NOMO-1 (cell line): ENCODE data around the gene GNS.

Experiments used
- DNase-seq, 2 experiments: peaks; one replicate each; lab custom pipeline; 2025; ENCODE audit not compliant: unreplicated experiment in 2 of 2; lab: John Stamatoyannopoulos, UW

Gene GNS

DNA sequence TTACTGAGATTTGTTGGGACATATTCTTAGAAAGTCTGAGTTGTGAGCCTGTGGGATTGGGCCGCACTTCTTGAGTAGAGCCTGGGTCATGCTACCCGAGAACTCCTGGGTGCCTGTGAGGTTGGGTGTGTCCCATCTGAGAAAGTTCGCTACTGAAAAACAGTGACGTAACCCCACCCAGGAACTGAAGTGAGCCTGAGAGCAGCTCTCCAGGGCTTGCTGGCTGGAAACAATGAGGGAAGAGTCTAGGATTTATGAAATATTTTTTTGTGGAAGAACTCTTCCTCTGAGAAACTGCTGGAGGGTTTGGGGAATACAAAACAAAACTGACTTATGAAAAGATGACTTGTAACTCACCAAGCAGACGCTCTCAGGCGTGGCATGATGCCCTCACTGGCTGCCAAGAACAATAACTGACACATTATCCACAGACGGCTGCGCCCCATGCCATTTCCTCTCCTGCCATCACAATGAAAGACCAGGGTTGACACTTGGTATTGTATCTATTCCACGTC lies 79.7 kb downstream of the GNS start:
- DNase-seq = no peak

DNA sequence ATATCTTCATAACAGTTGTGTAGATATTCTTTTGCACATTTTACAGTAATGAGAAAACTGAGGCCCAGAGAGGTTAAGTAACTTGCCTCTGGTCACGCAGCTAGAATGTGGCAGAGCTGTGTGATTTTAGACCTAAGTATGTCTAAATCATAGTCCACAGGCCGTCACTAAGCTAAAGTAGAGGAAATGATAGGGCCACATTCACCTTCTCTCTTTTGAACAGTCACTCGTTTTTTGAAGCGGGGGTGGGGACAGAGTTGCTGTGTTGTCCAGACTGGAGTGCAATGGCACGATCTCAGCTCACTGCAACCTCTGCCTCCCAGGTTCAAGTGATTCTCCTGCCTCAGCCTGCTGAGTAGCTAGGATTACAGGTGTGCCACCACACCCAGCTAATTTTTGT lies 80.4 kb downstream of the GNS start:
- DNase-seq = no peak

DNA sequence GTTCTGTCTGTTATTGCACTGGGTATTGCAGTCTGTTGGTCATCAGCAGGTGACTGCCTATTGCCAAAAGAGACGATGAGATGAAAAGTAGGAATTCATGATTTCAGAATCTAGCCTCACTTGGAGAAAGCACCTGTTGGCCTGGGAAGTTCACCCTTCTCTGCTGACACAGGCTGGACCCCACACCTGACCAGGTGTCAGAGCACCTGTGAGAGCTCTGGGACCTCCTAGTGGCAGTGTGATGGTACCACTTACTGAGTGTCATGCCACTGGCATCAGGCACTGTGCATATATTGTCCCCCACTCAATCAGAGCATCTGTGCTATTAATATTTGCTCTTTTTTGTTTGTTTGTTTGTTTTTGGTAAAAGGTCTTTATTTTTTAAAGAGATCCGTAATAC lies 81.0 kb downstream of the GNS start:
- DNase-seq = no peak

DNA sequence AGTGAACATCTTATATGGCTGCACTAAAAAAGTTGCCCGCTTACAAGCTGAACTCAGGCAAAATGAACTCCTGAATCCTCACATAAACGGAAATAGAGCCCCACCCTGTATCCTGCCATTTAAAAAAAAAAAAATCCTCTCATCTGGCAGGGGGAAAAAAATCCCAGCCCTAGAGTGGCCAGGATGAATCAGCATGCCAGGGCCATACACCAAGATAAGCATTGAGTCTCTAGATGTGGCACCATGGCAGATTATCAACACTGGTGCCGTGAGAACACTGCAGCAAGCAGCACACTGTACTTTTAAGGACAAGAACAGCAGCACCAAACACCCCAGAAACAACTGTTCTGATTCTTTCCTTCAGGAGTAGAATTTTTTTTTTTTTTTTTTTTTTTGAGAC lies 83.4 kb downstream of the GNS start:
- DNase-seq = no peak

DNA sequence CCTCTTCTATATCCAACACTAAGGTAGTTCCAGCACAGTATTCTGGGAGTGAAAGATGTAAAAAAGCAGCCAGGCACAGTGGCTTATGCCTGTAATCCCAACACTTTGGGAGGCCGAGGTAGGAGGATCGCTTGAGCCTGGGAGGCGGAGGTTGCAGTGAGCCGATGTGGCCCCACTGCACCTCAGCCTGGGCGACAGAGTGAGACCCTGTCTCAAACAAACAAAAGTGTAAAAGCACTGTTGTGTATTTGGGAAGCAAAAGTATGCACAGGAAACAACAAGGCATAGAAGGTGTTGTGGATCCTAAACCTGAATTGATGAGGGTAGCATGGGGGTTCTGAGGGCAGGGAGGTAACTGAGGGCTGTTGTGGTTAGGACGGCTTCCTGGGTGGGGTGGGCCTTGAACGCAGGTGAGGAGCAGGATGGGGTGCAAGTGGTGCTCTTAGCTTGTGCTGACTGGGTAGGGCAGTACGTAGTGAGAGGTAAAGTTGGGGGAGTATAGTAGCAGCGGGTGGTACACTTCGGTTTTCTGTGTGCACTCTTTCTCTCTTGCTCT lies 84.8 kb downstream of the GNS start:
- no peak for DNase-seq

DNA sequence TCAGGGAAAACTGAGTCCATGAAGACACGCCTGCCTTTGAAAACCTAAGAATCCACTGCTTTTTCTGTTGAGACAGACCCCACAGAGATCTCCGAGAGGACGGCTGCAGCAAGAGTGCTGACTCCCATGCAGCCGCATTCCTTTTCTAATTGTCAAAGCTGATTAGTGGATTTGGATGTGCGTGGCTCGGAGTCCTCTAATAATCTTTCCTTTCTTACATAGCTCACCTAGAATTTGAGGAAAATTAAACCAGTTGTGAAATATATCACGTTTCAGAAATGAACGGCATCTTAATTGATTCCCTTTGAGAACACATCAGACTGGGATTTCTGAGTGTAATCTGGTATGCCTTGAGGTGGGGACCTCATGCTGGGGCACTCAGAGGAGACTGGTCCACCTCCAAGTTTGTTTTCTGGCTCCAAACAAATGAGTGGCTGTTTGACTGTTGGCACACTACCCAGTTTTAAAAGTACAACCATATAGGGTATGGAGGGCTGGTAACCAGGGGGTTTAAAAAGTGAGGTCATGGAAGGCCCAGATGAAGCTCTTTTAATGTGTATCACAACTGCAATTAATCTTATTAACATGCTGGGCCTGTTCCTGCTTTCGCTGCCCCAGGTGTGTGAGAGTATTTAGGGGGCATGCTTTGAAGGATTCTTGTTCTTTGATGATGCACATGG lies 85.6 kb downstream of the GNS start:
- DNase-seq = no peak

DNA sequence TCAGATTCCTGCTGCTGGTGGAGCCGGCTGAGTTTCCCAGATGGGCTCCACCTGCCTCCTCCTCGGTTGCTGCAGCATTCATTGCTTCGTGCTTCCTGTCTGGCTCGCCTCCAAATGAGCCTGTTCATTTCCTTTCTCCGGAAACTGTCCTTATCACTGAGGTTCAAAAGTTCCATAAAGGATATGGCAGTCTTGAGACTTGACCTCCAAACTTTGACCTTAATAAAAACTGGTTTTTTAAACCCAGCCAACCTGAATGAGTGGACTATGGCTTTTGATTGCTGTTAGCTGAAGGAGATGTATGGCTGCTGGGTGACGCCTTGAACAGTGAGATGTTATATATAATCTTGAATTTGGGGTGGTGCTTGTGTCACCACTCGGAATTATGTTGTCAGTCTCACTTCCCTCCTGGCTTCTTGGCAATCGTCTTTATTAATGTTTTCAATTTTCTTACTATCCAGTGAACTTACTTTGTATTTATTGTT lies 86.2 kb downstream of the GNS start:
- peak; percentile 44 to 63 for DNase-seq

DNA sequence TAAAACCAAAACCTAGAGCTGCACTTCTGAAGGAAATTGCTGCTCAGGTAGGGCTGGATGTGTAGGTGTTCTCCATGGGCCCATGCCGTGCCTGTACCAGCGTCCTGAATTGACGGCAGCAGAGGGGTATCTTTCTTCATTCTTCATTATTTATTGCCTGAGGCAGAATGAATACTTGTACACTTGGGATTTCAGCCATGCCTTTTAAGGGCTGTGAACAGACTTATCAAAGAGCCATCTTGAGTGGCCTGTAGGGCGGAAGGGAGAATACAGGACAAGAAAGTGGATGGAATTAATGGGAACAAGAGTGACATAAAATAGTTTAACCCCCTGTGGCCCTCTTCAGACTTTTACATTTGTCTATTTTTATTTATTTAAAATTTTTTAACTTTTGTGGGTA lies 87.5 kb downstream of the GNS start:
- no peak for DNase-seq

DNA sequence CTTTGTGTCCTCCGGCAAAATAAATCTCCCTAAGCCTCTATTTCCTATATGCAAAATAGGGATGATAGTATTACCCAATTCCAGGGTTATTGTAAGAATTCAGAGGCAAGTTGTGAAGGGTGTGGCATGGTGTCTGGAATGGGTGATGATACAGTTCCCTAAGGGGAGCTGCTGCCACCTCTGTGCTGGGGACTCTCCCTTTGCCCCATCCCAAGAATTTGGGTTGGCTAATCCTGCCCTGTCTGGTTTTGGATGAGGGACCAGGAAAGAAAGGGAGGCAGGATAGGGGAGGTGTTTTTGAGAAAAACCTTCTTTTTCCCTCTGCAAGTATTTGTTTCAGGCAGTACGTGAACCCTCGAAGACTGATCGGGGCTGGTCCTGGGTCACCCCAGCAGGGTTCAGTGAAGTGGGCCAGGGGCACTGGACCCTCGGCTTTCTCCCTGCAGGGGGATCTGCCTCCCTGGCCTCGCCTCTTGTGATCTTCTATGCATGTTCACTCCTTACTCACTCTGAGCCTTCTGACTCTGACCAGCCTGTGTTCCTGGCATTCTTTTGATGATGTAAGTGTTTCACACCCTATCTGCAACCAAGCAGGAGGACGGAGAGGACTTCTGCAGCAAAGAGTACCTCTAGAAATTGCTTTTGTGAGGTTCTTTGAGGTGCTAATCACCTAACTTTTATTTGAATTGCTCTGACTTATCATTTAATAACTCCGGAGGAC lies 88.1 kb downstream of the GNS start:
- DNase-seq = no peak

DNA sequence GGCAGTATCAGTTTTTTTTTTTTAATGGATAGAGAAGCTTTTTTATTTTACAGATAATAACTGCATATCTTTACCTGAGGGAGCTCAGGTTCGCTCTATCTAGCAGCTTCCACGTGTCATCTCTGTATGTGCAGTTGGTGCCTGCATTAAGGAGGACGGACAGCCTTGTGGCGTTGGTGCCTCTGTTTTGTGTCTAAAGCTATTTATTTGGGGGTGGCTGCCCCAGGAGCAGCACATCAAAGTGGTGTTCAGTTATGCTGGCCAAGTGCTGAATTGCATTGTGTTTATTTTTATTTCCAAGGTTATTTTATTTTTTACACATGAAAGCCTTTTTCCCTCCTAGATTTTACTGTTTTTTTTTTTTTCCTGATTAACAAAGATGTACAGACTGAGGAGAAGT lies 89.2 kb downstream of the GNS start:
- DNase-seq = no peak

DNA sequence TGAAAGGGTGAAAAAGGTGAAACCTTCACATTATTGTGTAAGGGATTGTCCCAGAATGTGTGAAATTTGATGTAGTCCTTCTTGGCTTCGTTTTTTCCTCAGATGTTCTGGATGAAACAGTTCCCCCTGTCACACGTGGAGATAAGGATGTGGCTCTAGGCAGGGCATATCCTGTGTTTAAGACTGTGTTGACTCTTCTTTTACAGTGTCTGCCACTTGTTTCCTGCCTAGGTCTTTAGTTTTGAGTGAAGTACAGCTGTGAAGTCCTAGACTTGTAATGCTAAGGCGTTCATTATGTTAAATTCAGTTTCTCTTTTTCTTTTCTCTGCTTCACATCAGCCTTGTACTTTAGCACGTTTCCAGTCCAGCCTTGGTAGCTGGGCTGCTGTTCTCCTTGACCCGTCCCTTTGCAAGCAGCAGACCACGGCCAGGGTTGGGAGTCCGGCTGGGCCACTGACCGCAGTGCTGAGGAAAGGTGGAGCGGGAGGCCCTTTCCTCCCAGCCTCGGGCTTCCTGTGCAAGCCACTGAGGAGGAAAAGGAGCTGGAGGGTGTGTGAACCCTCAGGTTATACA lies 89.8 kb downstream of the GNS start:
- peak in 1 of 2 experiments; percentile 25 for DNase-seq

DNA sequence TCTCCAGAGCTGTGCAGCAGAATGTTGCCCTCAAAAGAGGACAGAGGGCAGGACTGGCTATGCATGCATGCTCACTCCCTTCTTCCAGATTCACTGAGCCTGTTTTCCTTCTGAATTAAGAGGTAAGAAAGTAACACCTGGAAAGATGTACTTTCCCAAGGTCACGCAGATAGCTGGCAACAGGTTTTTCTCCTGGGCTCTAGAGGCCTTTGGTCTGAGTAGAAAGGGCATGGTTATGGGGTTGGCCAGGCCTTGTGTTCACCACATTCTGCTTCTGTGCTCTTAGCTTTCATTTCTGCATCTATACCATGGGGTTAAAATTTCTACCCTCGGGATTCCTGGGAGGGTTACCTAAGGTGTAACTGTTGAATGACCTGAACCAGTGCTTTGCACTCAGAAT lies 91.4 kb downstream of the GNS start:
- no peak for DNase-seq

DNA sequence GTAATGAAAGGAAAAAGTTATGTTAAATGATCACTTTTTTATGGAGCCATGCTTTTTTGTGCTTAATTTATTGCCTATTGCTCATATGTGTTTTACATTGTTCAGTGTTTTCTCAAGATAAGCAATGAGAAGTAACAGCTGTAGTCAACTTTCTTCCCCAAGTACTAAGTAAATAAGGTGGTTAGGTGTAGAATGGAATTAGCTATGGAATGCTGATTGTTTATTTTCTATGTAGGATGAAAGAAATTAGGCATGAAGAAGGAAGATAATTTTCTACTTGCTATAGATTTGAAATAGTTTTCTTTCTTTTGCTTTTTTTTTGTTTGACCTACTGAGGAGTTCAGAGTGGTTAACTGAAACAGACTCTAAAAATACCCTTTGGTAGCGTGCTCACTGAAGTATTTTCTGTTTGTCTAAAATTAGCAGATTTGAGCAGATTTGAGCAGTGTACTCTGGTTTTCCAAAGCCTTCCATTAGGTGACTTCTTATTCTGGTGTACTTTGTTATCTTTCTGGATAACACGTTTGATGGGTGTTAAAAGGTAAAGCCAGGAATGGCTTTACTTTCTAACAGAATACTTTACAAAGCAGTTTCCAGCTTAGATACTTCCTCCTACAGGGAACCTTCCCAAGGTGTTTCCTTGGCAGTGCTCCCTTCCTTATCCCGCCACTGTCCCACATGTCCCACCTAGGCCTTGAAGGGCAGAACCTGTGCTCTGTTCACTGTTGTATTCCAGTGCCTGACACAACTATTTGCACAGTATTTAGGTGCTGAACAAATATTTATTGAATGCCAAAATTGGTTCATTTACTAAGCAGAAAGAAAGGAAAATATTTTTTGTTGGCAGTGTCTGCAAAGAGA lies 92.9 kb downstream of the GNS start:
- no peak for DNase-seq

DNA sequence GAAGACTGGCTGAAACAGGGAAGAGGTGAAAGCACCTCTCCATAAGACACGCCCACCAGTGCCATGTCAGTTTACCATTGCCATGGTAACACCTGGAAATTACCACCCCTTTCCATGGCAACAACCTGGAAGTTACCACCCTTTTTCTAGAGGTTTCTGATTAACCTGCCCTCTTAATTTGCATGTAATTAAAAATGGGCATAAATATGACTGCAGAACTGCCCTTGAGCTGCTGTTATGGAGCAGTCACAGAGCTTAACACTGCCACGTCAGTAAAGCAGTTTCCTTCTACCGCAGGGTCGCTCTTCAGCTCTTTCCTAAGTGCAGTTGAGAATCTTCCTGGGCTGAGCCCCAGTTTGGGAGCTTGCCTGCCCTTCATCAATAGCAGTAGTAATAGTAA lies 93.7 kb downstream of the GNS start:
- DNase-seq = no peak
